Activated T-cell treated with anti-CD3 and anti-CD28 coated beads, Interleukin-2, amount 50 U/mL, for 4 hours (primary cell): Measurements from ENCODE around the gene ATP1B2. TPM values are rescaled to one million over a fixed set of nuclear protein-coding genes. Genes with fewer than 3 reads are reported as not detected.

Source experiments
- ATAC-seq, 2 donors: fragments of 200-7000 bp; cut with Tn5 transposase; one replicate each; pipeline ENCODE4 v1.10.0; 2021
- DNase-seq: peaks from one replicate; pipeline ENCODE4 v3.0.0-alpha.2; 2020
- H3K27me3 Mint-ChIP-seq: one replicate; pipeline ENCODE4 v1.8.0; 2021; ENCODE audit warnings: low read depth, mixed read lengths
- H3K36me3 Mint-ChIP-seq: one replicate; pipeline ENCODE4 v1.8.0; 2022; ENCODE audit warnings: mixed read lengths; ENCODE audit not compliant: insufficient read depth
- H3K4me1 Mint-ChIP-seq: one replicate; pipeline ENCODE4 v1.8.0; 2021; ENCODE audit warnings: low read depth, mixed read lengths
- H3K4me3 Mint-ChIP-seq: one replicate; pipeline ENCODE4 v1.8.0; 2021; ENCODE audit warnings: mild to moderate bottlenecking, moderate library complexity, mixed read lengths
- H3K9me3 Mint-ChIP-seq: one replicate; pipeline ENCODE4 v1.8.0; 2021; ENCODE audit warnings: mixed read lengths
- total RNA-seq, 3 donors: library from RNA; stranded (reverse); gene quantifications; one replicate each; pipeline ENCODE4 v1.2.1, GENCODE V29; 2021

Gene ATP1B2
- total RNA-seq, 3 donors from 2014 or later: 0.10 to 0.24 (median 0.13) TPM

DNA sequence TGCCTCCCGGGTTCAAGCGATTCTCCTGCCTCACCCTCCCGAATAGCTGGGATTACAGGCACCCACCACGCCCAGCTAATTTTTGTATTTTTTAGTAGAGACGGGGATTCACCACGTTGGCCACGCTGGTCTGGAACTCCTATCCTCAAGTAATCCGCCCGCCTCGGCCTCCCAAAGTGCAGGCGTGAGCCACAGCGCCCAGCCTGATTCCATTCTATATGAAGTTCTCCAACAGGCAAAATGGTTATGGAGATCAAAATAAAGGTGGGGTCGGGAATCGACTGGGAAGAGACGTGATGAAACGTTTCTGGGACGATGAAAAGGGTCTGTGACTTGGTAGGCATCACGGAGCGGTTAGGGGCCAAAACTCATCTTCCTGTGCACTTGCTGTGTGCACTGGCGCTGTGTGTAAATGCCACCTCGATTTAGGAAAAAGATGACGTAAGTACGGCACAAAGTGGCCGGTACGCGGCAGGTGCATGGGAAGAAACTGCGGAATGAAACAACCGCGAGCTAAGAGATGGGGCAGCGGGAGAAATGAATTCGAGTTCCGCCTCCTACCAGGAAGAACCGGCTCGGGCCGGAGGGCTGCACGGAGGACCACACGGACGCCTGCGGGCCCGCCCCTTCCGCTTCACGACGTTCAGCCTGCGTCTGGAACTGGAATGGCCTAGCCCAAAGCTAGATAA is 35.0 kb downstream of the ATP1B2 start:
- Mint-ChIP-seq H3K9me3 (no peaks in the 10 kb centered on the region), H3K4me1 (peaks cover 29% of the 10 kb centered on the region), H3K27me3 (no peaks in the 10 kb centered on the region), H3K4me3 (peak overlapping the region; percentile 87), H3K36me3 (peaks cover 14% of the 10 kb centered on the region)
- DNase-seq: peak; percentile 75
- peak; percentile 58 to 65 for ATAC-seq

- peaks cover 29% of the 10 kb centered on the region for H3K4me1 Mint-ChIP-seq
- H3K36me3 Mint-ChIP-seq: peaks cover 16% of the 10 kb centered on the region
- no peaks in the 10 kb centered on the region for H3K27me3 Mint-ChIP-seq
- peak; percentile 64 for DNase-seq
- peak; percentile 49 to 51 for ATAC-seq
- peak overlapping the region; percentile 87 for H3K4me3 Mint-ChIP-seq
- no peaks in the 10 kb centered on the region for H3K9me3 Mint-ChIP-seq
Measured at GRCh38 chr17:7686222-7687071, 35.7 kb downstream of the ATP1B2 start.

DNA sequence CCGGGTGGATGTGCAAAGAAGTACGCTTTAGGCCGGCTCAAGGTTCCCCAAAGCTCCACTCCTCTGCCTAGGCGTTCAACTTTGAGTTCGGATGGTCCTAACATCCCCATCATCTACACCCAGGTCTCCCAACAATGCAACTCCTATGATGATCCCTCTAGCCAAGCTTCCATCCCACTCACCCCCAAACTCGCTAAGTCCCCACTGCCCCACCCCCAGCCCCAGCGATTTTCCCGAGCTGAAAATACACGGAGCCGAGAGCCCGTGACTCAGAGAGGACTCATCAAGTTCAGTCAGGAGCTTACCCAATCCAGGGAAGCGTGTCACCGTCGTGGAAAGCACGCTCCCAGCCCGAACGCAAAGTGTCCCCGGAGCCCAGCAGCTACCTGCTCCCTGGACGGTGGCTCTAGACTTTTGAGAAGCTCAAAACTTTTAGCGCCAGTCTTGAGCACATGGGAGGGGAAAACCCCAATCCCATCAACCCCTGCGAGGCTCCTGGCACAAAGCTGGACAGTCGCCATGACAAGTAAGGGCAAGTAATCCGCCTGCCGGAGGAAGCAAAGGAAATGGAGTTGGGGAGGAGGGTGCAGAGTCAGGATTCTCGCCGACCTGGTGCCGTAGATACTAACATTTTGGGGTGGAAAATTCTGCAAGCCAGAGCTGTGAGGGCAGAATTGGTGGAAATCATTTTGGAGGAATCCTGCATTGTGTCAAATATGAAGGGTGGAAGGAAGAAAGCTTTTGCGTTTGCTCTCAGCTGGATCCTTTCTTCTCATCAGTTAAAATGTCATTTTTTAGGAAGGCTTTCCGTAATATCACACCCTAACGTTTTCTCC is 36.6 kb downstream of the ATP1B2 start, which contains the start of gene TP53:
Gene TP53, minus strand, starts transcription at position 419 of the 836 bp plus-strand sequence. CDS start 10,896 bp downstream, outside the sequence.
- no peaks in the 10 kb centered on the region for H3K27me3 Mint-ChIP-seq
- H3K36me3 Mint-ChIP-seq: peaks cover 16% of the 10 kb centered on the region
- ATAC-seq: peak; percentile 47 to 53
- peak within 1 kb of the TSS; percentile 87 for H3K4me3 Mint-ChIP-seq
- peaks cover 29% of the 10 kb centered on the region for H3K4me1 Mint-ChIP-seq
- no peaks in the 10 kb centered on the region for H3K9me3 Mint-ChIP-seq
- DNase-seq: peak; percentile 77

- Mint-ChIP-seq H3K4me3 (peak within 1 kb of the TSS; percentile 87), H3K27me3 (no peaks in the 10 kb centered on the region), H3K36me3 (peaks cover 20% of the 10 kb centered on the region), H3K9me3 (no peaks in the 10 kb centered on the region), H3K4me1 (peaks cover 26% of the 10 kb centered on the region)
- ATAC-seq: peak; percentile 78 to 83
- DNase-seq: peak; percentile 94
Measured at GRCh38 chr17:7687908-7688807, 37.4 kb downstream of the ATP1B2 start, which contains the start of gene WRAP53. WRAP53 (plus strand) TSS chr17:7688477; CDS start chr17:7688649, 172 bp downstream.

DNA sequence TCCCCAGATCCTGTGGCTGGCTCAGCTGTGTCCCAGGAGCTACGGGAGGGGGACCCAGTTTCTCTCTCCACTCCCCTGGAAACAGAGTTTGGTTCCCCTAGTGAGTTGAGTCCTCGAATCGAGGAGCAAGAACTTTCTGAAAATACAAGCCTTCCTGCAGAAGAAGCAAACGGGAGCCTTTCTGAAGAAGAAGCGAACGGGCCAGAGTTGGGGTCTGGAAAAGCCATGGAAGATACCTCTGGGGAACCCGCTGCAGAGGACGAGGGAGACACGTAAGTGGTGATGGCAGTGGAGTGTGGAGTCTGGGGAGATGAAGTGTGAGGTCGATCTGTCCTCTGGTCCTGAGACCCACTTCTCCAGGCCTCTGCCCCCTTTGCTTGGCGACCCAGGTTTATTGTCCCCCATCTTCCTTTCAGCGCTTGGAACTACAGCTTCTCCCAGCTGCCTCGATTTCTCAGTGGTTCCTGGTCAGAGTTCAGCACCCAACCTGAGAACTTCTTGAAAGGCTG is 38.1 kb downstream of the ATP1B2 start:
- Mint-ChIP-seq H3K27me3 (no peaks in the 10 kb centered on the region), H3K9me3 (no peaks in the 10 kb centered on the region), H3K4me3 (peak overlapping the region; percentile 87), H3K4me1 (peaks cover 24% of the 10 kb centered on the region), H3K36me3 (peaks cover 23% of the 10 kb centered on the region)
- no peak for ATAC-seq
- DNase-seq: no peak

DNA sequence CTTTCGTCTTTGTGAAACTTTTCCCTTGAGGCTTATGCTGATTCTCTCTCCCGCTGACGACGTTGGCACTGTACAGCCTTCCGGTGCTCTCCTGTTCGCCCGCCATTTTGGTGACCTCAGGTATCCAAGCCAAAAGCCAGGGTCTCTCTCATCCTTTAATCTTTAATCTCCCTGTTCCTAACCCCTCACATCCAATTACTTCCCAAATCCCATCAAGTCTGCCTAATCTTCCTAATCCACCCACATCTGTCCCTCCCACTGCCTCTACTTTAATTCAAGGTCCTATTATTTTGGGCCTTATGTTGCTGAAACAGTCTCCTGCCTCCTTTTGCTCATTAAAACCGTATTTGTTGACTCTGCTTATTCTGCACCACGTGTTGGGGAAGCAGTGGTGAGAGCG is 44.9 kb downstream of the ATP1B2 start:
- no peak for DNase-seq
- ATAC-seq: no peak
- H3K36me3 Mint-ChIP-seq: peaks cover 31% of the 10 kb centered on the region
- H3K4me1 Mint-ChIP-seq: no peaks in the 10 kb centered on the region
- no peak overlapping the region for H3K4me3 Mint-ChIP-seq
- no peaks in the 10 kb centered on the region for H3K9me3 Mint-ChIP-seq
- no peaks in the 10 kb centered on the region for H3K27me3 Mint-ChIP-seq

DNA sequence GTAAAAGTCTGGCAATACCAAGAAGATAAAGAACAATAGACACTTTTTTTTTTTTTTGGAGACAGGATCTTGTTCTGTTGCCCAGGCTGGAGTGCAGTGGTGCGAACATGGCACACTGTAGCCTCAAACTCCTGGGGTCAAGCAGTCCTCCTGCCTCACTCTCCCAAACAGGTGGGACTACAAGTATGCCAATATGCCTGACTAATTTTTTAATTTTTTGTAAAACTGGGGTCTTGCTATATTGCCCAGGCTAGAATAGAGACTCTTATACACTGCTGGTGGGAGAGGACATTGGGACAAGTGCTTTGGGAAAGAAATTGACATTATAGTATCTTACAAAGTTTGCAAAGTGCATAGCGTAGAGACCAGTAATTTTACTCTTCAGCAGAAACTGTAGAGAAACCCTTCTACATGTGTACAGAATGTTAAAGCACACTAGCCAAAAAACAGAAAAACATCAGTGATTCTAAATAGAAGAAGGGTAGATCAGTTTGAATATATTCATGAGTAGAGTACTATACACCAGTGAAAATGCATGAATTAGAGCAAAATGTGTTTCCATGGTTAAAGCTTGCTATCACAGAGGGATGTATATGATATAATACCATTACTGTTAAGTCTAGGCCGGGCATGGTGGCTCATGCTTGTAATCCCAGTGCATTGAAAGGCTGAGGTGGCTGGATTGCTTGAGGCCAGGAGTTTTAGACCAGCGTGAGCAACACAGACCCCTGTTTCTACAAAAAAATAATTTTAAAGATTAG is 47.3 kb downstream of the ATP1B2 start:
- H3K36me3 Mint-ChIP-seq: peaks cover 42% of the 10 kb centered on the region
- H3K9me3 Mint-ChIP-seq: no peaks in the 10 kb centered on the region
- H3K4me1 Mint-ChIP-seq: no peaks in the 10 kb centered on the region
- peaks cover 6% of the 10 kb centered on the region for H3K27me3 Mint-ChIP-seq
- ATAC-seq: no peak
- DNase-seq: no peak
- H3K4me3 Mint-ChIP-seq: no peak overlapping the region

GRCh38 chr17:7700510-7700909 is 49.8 kb downstream of the ATP1B2 start:
- Mint-ChIP-seq H3K9me3 (no peaks in the 10 kb centered on the region), H3K36me3 (peaks cover 36% of the 10 kb centered on the region), H3K27me3 (peaks cover 24% of the 10 kb centered on the region), H3K4me3 (no peak overlapping the region), H3K4me1 (peaks cover 9% of the 10 kb centered on the region)
- no peak for ATAC-seq
- no peak for DNase-seq

DNA sequence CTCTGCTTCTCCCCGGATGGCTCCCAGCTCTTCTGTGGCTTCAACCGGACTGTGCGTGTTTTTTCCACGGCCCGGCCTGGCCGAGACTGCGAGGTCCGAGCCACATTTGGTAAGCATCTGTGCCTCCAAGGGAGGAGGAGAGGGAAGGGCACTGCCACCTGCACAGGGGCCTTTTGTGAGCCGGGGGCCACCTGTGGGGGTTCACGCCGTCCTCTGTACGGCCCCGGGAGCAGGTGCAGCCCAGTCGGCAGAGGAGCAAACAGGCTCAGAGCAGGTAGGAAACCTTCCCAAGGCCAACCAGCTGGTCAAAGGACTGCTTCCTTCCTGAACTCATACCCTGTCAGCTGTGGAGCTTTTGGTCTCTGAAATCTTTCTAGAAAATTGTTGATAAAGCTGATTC is 51.0 kb downstream of the ATP1B2 start:
- DNase-seq (no peak), ATAC-seq (no peak)
- Mint-ChIP-seq H3K36me3 (peaks cover 28% of the 10 kb centered on the region), H3K27me3 (peaks cover 34% of the 10 kb centered on the region), H3K9me3 (no peaks in the 10 kb centered on the region), H3K4me3 (no peak overlapping the region), H3K4me1 (peaks cover 18% of the 10 kb centered on the region)

GRCh38 chr17:7702776-7703175 is 52.0 kb downstream of the ATP1B2 start:
- Mint-ChIP-seq H3K4me1 (peaks cover 18% of the 10 kb centered on the region), H3K4me3 (no peak overlapping the region), H3K27me3 (peaks cover 44% of the 10 kb centered on the region), H3K9me3 (no peaks in the 10 kb centered on the region), H3K36me3 (peaks cover 26% of the 10 kb centered on the region)
- no peak for ATAC-seq
- DNase-seq: no peak

GRCh38 chr17:7703584-7704479 is 53.1 kb downstream of the ATP1B2 start:
- Mint-ChIP-seq H3K9me3 (no peaks in the 10 kb centered on the region), H3K4me1 (peaks cover 18% of the 10 kb centered on the region), H3K4me3 (no peak overlapping the region), H3K36me3 (peaks cover 20% of the 10 kb centered on the region), H3K27me3 (peaks cover 54% of the 10 kb centered on the region)
- ATAC-seq: peak in 1 of 2 donors; percentile 20
- no peak for DNase-seq
